Measurements from ENCODE around the gene PLEKHO1. TPM values are rescaled to one million over a fixed set of nuclear protein-coding genes. Genes with fewer than 3 reads are reported as not detected.

Gene PLEKHO1
- polyA plus RNA-seq, 1 of the 3 experiments (the other 2 are of a cell fraction): 33.5 TPM

- no peaks in the 10 kb centered on the region for H3K36me3 ChIP-seq (replicated peaks in 1 of 2; ENCODE audit: control insufficient read depth in 1 of 2, insufficient read depth in 2 of 2, low read length in 1 of 2)
- no peaks in the 10 kb centered on the region for H3F3A ChIP-seq (replicated peaks; ENCODE audit: insufficient read depth)
- no peaks in the 10 kb centered on the region for H3K9me2 ChIP-seq
- H3K27ac ChIP-seq (ENCODE audit: low read depth in 2 of 2, low read length in 1 of 2): no peak overlapping the region
- no peak overlapping the region for H3K9ac ChIP-seq
- no peak overlapping the region for H3K4me3 ChIP-seq (ENCODE audit: low read depth in 2 of 2, low read length in 1 of 2)
- ChIA-PET POLR2A (no interaction called here), CTCF (interaction anchor here (1.7 to 8.6 kb wide), 2 partner anchors 14 to 122 kb away, joined by 4 to 63 read pairs; no protein-coding TSS in a partner anchor)
- TF ChIP-seq FOXJ3 (CRISPR knock-in tag; IDR thresholded peaks at IDR 0.05): no peak
- TF ChIP-seq EP300 (IDR thresholded peaks at IDR 0.05; ENCODE audit: borderline replicate concordance in 1 of 2, low read depth in 1 of 2, low read length in 1 of 2): no peak
- no peak for TF ChIP-seq MAX (IDR thresholded peaks at IDR 0.05; ENCODE audit: low read depth)
- no peak for TF ChIP-seq RAD21 (IDR thresholded peaks at IDR 0.05; ENCODE audit: low read length)
- TF ChIP-seq NRF1 (IDR thresholded peaks at IDR 0.05; ENCODE audit: low read depth, low read length): no peak
- no peak for TF ChIP-seq SMC3 (IDR thresholded peaks at IDR 0.05; ENCODE audit: low read depth, low read length)
- no peak for TF ChIP-seq POLR2AphosphoS5 (IDR thresholded peaks at IDR 0.05; ENCODE audit: low read depth, low read length)
- no peak for TF ChIP-seq RXRA (IDR thresholded peaks at IDR 0.05; ENCODE audit: borderline replicate concordance, low read depth)
- no peak for TF ChIP-seq FOXM1 (IDR thresholded peaks at IDR 0.05; ENCODE audit: low read depth)
- TF ChIP-seq GABPA (IDR thresholded peaks at IDR 0.05; ENCODE audit: low read depth): no peak
- TF ChIP-seq FOSL2 (IDR thresholded peaks at IDR 0.05; ENCODE audit: borderline replicate concordance, low read depth): no peak
- no peak for TF ChIP-seq REST (IDR thresholded peaks at IDR 0.05; ENCODE audit: low read depth, low read length)
- no peak for TF ChIP-seq CTCF (IDR thresholded peaks at IDR 0.05)
- no peak for TF ChIP-seq USF2 (IDR thresholded peaks at IDR 0.05; ENCODE audit: borderline replicate concordance, low read depth, low read length)
- TF ChIP-seq RCOR1 (IDR thresholded peaks at IDR 0.05; ENCODE audit: low read length): no peak
- no peak for TF ChIP-seq RFX5 (IDR thresholded peaks at IDR 0.05; ENCODE audit: low read length)
- no peak for TF ChIP-seq NFIC (IDR thresholded peaks at IDR 0.05; ENCODE audit: borderline replicate concordance)
- TF ChIP-seq EZH2phosphoT487 (IDR thresholded peaks at IDR 0.05; ENCODE audit: borderline replicate concordance, low read depth): no peak
- TF ChIP-seq GATA2 (CRISPR knock-in tag; IDR thresholded peaks at IDR 0.05): no peak
- no peaks in the 10 kb centered on the region for H3K79me2 ChIP-seq (ENCODE audit: insufficient read depth)
- DNase-seq: no peak
- no peaks in the 10 kb centered on the region for H3K9me3 ChIP-seq
- no peaks in the 10 kb centered on the region for H4K20me1 ChIP-seq (ENCODE audit: insufficient read depth)
- H3K4me2 ChIP-seq: no peak overlapping the region
- H2AFZ ChIP-seq (ENCODE audit: low read depth): 0 out of 2 replicates have a peak overlapping the region, but pooled peaks have one; percentile 18
- no peaks in the 10 kb centered on the region for H3K27me3 ChIP-seq (ENCODE audit: insufficient read depth)
- H3K4me1 ChIP-seq (ENCODE audit: control insufficient read depth in 1 of 2, insufficient read depth in 2 of 2, low read depth in 1 of 2, low read length in 1 of 2): no peaks in the 10 kb centered on the region; a peak in 2 of 4 replicates
- WGBS (ENCODE audit: low lambda C conversion rate): 72% methylated on average over 4 of the region's 7 CpGs
These were observed 23.4 kb downstream of the PLEKHO1 start for GRCh38 chr1:150173141-150173585.
